HG02763 (cell line): ENCODE measurements around the gene KCNK5.

Experiments
- ATAC-seq: cut with Tn5 transposase; IDR thresholded peaks from one replicate; pipeline ENCODE4 v1.9.1; 2021; ENCODE audit warnings: mild to moderate bottlenecking, moderate library complexity; ENCODE audit not compliant: unreplicated experiment

KCNK5 gene

GRCh38 chr6:39178804-39179203 is 50.5 kb downstream of the KCNK5 start:
- no peak for ATAC-seq

- ATAC-seq, result no peak
Measured at GRCh38 chr6:39178235-39178634, 51.0 kb downstream of the KCNK5 start.

- ATAC-seq, result no peak
Measured at GRCh38 chr6:39177130-39177529, 52.1 kb downstream of the KCNK5 start.

DNA sequence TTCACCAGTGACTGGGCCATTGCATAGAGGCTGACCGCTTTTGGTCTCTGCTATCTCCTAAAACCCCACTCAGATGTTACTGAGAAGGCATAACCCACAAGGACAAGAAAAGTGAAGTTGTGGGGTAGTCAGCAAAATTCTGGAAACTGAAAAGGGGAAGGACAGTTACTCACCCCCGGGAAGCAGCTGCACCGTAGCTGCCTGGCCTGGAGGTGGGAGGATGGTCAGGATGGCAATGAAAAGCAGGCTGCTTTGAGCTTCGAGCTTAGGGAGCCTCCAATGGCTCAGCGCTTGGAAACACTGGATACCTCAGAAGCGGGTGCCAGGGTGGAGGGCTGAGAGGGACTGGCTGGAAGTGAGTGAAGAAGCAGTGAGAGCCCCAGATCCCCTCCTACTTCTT is 56.0 kb downstream of the KCNK5 start:
- ATAC-seq, result no peak

GRCh38 chr6:39172377-39172757 is 56.9 kb downstream of the KCNK5 start:
- no peak for ATAC-seq

- ATAC-seq, result no peak
Measured at GRCh38 chr6:39171489-39172376, 57.5 kb downstream of the KCNK5 start.

GRCh38 chr6:39170860-39171259 is 58.4 kb downstream of the KCNK5 start:
- ATAC-seq, result no peak

DNA sequence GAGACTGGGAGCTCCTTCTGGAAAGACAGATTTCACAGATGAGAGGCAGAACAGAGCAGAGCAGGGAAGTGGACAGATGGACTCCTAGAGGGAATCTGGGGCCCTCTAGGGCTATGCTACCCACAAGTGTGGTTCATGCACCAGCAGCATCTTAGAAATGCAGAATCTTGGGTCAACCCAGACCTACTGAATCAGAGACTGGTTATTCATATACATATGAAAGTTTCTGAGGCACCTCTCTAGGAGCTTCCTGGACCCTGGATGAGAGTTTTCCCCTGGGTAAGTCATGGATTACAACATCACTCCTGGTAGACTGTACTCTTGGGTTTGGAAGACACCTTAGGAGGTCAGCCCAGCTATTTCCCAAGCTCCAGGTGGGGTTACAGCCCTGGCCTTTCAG is 58.9 kb downstream of the KCNK5 start:
- ATAC-seq, result no peak

- ATAC-seq, result no peak
Measured at GRCh38 chr6:39169448-39170344, 59.6 kb downstream of the KCNK5 start.

DNA sequence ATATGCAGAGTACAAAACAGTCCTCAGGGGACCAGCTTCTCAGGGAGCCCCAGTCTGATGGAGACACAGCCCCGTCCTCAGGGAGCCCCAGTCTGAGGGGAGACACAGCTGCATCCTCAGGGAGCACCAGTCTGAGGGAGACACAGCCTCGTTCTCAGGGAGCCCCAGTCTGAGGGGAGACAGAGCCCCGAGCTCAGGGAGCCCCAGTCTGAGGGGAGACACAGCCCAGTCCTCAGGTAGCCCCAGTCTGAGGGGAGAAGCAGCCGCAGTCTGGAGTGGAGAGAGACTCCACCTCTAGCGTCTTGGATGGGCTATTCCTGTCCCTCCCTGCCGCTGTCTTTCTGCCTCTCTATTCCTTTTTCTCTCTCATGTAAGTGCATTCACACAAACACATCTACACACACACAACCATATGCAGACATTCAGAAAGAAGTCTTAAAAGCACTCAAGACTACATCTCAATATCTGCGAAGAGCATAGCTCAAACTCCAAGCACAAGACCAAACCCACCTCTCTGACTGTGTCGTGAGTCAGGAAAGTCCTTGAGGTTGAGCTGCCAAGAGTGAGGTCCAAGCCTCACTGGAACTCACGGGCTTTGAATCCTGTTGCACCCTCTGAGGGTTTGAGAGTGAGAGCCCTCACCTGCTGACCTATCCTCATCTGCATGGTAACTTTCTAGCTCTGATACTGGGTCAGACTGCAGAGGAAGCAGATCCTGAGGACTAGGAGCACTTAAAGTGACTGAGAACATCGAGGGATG is 61.2 kb downstream of the KCNK5 start:
- no peak for ATAC-seq

DNA sequence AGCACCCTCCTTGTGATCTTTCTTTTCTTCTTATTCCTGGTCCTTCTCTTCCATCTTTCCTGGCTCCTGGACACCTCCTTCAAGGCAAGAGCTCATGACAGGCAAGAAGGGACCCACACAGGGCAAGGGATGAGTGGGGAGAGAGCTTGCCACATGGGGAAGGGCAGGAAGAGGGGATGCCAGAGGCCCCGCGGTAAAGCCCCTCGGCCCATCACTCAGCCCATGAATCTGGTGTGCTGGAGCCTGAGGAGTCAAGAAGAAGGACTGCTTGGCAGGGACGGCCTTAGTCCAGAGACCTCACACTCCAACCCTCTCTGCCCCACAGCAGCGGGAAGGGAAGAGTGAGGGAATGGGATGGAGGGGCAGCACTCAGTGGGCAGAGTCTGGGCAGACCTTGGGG is 62.0 kb downstream of the KCNK5 start:
- ATAC-seq, result no peak

DNA sequence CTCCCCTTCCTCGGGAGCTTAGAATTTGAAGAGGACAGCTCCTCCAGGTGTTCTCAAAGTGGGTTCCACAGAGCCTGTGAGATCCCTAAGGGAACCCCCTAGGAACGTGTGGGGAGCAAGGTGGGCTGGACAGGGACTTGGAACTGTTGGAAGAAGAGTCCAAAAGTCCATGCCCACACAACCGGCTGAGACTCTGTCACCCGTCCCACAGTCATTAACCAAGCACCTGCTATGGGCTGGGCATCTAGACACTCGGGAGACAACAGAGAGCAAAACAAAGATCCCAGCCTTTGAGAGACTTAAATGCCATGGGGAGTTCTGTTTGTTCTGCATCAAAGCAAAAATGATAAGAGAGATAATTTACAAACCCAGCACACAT is 62.4 kb downstream of the KCNK5 start:
- ATAC-seq, result no peak

- no peak for ATAC-seq
Measured at GRCh38 chr6:39166189-39166911, 62.9 kb downstream of the KCNK5 start.

DNA sequence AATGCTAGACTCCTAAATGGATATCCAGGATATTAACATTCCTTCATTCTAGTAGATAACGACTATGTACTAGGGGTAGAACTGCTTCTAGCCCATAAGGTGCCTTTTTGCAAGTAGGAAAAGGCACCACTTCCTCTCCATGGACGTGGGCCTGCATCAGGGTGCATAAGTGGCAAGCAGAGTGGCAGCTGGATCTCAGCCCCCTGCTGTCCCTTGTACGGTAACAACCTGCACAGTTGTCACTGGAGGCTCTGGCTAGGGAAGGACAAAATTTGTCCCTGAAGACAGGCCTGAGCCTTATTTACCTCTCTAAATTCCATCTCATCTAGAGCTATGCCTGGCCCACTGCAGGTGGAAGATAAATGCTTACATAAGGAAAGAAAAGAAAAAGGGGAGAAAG is 71.8 kb downstream of the KCNK5 start:
- no peak for ATAC-seq

DNA sequence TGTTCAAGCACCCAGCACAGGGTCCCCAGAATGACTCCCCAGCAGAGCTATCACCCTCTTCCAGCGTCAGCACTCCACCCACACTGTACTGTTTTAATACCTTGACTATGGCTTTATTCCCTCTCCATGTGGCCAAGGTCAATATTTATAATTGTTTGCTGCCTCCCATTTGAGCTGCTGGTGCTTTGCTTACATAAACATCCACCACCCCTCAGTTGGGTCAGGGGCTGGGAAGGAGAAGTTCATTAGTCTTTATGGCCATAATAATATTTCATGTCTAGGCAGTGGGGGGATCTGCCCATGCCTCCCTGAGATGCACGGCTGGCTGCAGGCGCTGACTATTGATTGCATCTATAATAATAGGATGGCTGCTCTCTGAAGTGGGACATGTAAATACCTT is 72.5 kb downstream of the KCNK5 start:
- no peak for ATAC-seq

DNA sequence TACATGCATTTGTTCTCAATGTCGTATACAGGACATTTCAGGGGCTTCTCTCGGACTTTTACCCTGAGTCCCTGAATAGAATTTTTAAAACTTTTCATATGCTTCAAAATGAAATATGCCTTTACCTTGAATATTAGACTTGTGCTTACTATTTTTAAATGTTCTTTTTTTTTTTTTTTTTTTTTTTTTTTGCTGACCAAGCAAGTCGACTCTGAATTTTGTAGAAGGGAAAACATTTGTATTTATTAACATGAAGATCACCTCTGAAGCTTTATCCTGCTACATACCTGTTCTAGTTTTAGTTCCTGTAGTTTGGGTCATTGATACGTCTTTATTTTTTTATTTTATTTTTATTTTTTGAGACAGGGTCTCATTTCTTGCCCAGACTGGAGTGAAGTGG is 74.6 kb downstream of the KCNK5 start:
- ATAC-seq, result no peak

- no peak for ATAC-seq
Measured at GRCh38 chr6:39153766-39154397, 75.4 kb downstream of the KCNK5 start.

- no peak for ATAC-seq
Measured at GRCh38 chr6:39152262-39152661, 77.0 kb downstream of the KCNK5 start.

DNA sequence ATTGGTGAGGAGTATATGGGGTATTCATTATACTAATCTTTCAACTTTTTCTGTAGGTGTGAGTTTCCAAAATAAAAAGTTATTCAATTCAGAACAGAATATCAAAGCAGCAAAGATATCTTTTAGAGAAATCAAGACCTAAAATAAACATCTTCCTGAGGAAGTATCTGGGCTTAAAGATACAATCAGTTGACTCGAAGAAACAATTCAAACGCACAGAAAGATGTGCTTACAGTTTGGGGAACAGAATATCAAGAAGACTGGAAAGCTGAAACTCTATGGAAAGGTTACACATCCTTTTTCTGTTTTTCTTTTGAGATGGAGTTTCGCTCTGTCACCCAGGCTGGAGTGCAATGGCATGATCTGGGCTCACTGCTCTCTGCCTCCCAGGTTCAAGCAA is 78.1 kb downstream of the KCNK5 start:
- ATAC-seq, result no peak

- ATAC-seq, result no peak
Measured at GRCh38 chr6:39144481-39145173, 84.6 kb downstream of the KCNK5 start.
